HG02798 (cell line): ENCODE results near the gene GPANK1.
A peak's percentile ranks its signal among the peaks of the same experiment; 100 is the strongest.

Experiments used
- ATAC-seq: cut with Tn5 transposase; IDR thresholded peaks from one replicate; pipeline ENCODE4 v1.9.1; 2021; ENCODE audit warnings: mild to moderate bottlenecking; ENCODE audit not compliant: unreplicated experiment, poor library complexity

Gene GPANK1

GRCh38 chr6:31621991-31622390 is 42.8 kb downstream of the GPANK1 start:
- no peak for ATAC-seq

- ATAC-seq: no peak
Observed at GRCh38 chr6:31621320-31621939, 43.4 kb downstream of the GPANK1 start.

GRCh38 chr6:31620586-31621319 is 44.0 kb downstream of the GPANK1 start, which contains the start of gene PRRC2A:
Gene PRRC2A, plus strand, starts transcription at chr6:31620715. Its CDS starts 2,075 bp downstream, at chr6:31622790.
- ATAC-seq: peak; percentile 67

- peak; percentile 86 for ATAC-seq
Observed at GRCh38 chr6:31619805-31620585, 44.8 kb downstream of the GPANK1 start.

- ATAC-seq: no peak
Observed at GRCh38 chr6:31617010-31617409, 47.8 kb downstream of the GPANK1 start.

- no peak for ATAC-seq
Observed at GRCh38 chr6:31615748-31616147, 49.0 kb downstream of the GPANK1 start.

- ATAC-seq: no peak
Observed at GRCh38 chr6:31614684-31615578, 49.9 kb downstream of the GPANK1 start, which contains the start of gene AIF1. Gene AIF1, plus strand, starts transcription at chr6:31615234. Its CDS starts 96 bp downstream, at chr6:31615330.

GRCh38 chr6:31614075-31614619 is 50.6 kb downstream of the GPANK1 start:
- ATAC-seq: peak; percentile 62
